GM19438 (cell line): ENCODE measurements around the gene ITGBL1.

Source experiments
- ATAC-seq: cut with Tn5 transposase; IDR thresholded peaks from one replicate; pipeline ENCODE4 v1.9.1; 2021; ENCODE audit warnings: low read depth; ENCODE audit not compliant: unreplicated experiment

Gene ITGBL1

GRCh38 chr13:101552786-101553185 is 100.3 kb downstream of the ITGBL1 start:
- no peak for ATAC-seq

GRCh38 chr13:101554420-101555125 is 102.1 kb downstream of the ITGBL1 start:
- ATAC-seq, result no peak

- ATAC-seq, result no peak
Observed at GRCh38 chr13:101555610-101556009, 103.1 kb downstream of the ITGBL1 start.

- no peak for ATAC-seq
Observed at GRCh38 chr13:101556676-101557123, 104.2 kb downstream of the ITGBL1 start.

GRCh38 chr13:101565317-101565716 is 112.8 kb downstream of the ITGBL1 start:
- no peak for ATAC-seq

- no peak for ATAC-seq
Observed at GRCh38 chr13:101567841-101568240, 115.4 kb downstream of the ITGBL1 start.

GRCh38 chr13:101569807-101570206 is 117.3 kb downstream of the ITGBL1 start:
- ATAC-seq, result no peak

- no peak for ATAC-seq
Observed at GRCh38 chr13:101570410-101570809, 117.9 kb downstream of the ITGBL1 start.

GRCh38 chr13:101572456-101572855 is 120.0 kb downstream of the ITGBL1 start:
- ATAC-seq, result no peak

- ATAC-seq, result no peak
Observed at GRCh38 chr13:101575581-101575980, 123.1 kb downstream of the ITGBL1 start.

GRCh38 chr13:101576455-101576854 is 124.0 kb downstream of the ITGBL1 start:
- no peak for ATAC-seq

- ATAC-seq, result no peak
Observed at GRCh38 chr13:101576977-101577376, 124.5 kb downstream of the ITGBL1 start.

GRCh38 chr13:101579281-101579802 is 126.9 kb downstream of the ITGBL1 start:
- no peak for ATAC-seq

- no peak for ATAC-seq
Observed at GRCh38 chr13:101584331-101584730, 131.9 kb downstream of the ITGBL1 start.

GRCh38 chr13:101590479-101590878 is 138.0 kb downstream of the ITGBL1 start:
- ATAC-seq, result no peak

GRCh38 chr13:101594936-101595335 is 142.5 kb downstream of the ITGBL1 start:
- ATAC-seq, result no peak

GRCh38 chr13:101596803-101597202 is 144.3 kb downstream of the ITGBL1 start:
- ATAC-seq, result no peak

GRCh38 chr13:101611491-101612475 is 159.3 kb downstream of the ITGBL1 start:
- no peak for ATAC-seq

- no peak for ATAC-seq
Observed at GRCh38 chr13:101612735-101613134, 160.3 kb downstream of the ITGBL1 start.

- ATAC-seq, result no peak
Observed at GRCh38 chr13:101614491-101614890, 162.0 kb downstream of the ITGBL1 start.
